Central memory CD8-positive, alpha-beta T cell (primary cell): ENCODE measurements around the gene TREX2.

Source experiments
- ATAC-seq: fragments of 150-1000 bp; cut with Tn5 transposase; replicated peaks from 2 replicates; pipeline ENCODE4 v1.10.0; 2022; ENCODE audit warnings: mild to moderate bottlenecking, moderate FRiP score, moderate number of reproducible peaks; ENCODE audit not compliant: poor library complexity, severe bottlenecking; ENCODE audit errors: extremely low read depth
- DNase-seq, 2 donors: peaks; one replicate each; pipeline ENCODE4 v3.0.0; 2021; ENCODE audit warnings: low spot score in 2 of 2
- H3K27ac Mint-ChIP-seq: one replicate; pipeline ENCODE4 v1.8.0; 2022; ENCODE audit warnings: low read depth, mild to moderate bottlenecking, moderate library complexity, mixed read lengths
- H3K27me3 Mint-ChIP-seq: one replicate; pipeline ENCODE4 v1.8.0; 2022; ENCODE audit warnings: mixed read lengths
- H3K36me3 Mint-ChIP-seq: one replicate; pipeline ENCODE4 v1.8.0; 2022; ENCODE audit warnings: mild to moderate bottlenecking, moderate library complexity, mixed read lengths; ENCODE audit not compliant: insufficient read depth
- H3K4me1 Mint-ChIP-seq: one replicate; pipeline ENCODE4 v1.8.0; 2022; ENCODE audit warnings: mixed read lengths
- H3K4me3 Mint-ChIP-seq: one replicate; pipeline ENCODE4 v1.8.0; 2022; ENCODE audit warnings: mild to moderate bottlenecking, moderate library complexity, mixed read lengths
- H3K9me3 Mint-ChIP-seq: one replicate; pipeline ENCODE4 v1.8.0; 2022; ENCODE audit warnings: mixed read lengths

TREX2 gene

DNA sequence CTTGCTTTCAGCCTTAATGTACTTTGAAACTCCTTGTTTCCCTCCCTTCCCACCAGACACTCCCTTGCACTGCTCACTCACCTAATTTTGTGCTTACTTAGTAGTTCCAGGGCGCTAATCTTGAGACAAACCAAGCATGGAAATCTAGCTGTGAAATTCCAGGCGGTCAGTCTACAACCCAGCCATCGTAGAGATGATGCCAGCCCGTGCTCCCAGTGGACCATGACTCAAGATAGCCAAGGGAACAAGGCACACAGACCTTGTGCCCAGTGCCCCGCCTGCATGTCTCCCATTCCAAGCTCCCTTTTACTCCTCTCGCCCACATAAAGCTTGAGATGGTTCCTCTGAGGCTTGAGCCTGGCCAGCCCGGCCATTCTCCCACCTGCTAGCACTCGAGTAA lies 11.1 kb downstream of the TREX2 start:
- Mint-ChIP-seq H3K36me3 (no peaks in the 10 kb centered on the region), H3K27ac (no peak overlapping the region), H3K27me3 (peaks cover 9% of the 10 kb centered on the region), H3K4me3 (no peak overlapping the region), H3K4me1 (no peaks in the 10 kb centered on the region), H3K9me3 (no peaks in the 10 kb centered on the region)
- ATAC-seq, result no peak
- DNase-seq, result no peak

- Mint-ChIP-seq H3K4me3 (no peak overlapping the region), H3K27me3 (peaks cover 9% of the 10 kb centered on the region), H3K36me3 (peaks cover 2% of the 10 kb centered on the region), H3K4me1 (no peaks in the 10 kb centered on the region), H3K27ac (no peak overlapping the region), H3K9me3 (no peaks in the 10 kb centered on the region)
- ATAC-seq, result no peak
- no peak for DNase-seq
These were observed 12.0 kb downstream of the TREX2 start for GRCh38 chrX:153433781-153434285.

GRCh38 chrX:153433161-153433680 lies 12.6 kb downstream of the TREX2 start:
- DNase-seq (no peak), ATAC-seq (no peak)
- Mint-ChIP-seq H3K36me3 (peaks cover 2% of the 10 kb centered on the region), H3K4me1 (no peaks in the 10 kb centered on the region), H3K4me3 (no peak overlapping the region), H3K27ac (no peak overlapping the region), H3K27me3 (peaks cover 9% of the 10 kb centered on the region), H3K9me3 (no peaks in the 10 kb centered on the region)

DNA sequence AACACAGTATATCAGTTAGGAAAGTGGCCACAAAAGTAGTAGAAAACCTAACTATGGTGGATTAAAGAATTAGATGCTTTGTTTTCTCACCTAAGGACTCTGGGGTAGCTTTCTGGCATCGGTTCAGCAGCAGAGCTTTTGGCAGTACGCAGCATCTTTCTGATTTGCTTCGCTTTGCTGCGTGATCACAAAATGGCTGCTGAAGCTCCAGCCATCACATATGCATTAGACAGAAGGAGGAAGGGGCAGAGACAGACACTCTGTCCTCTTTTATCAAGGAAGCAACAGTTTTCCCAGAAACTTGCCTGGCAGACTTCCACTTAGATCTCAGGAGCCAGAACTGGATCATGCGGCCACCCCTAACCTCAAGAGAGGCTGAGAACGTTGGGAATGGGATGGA lies 15.1 kb downstream of the TREX2 start:
- Mint-ChIP-seq H3K27me3 (peaks cover 9% of the 10 kb centered on the region), H3K27ac (no peak overlapping the region), H3K4me3 (no peak overlapping the region), H3K36me3 (peaks cover 2% of the 10 kb centered on the region), H3K4me1 (no peaks in the 10 kb centered on the region), H3K9me3 (no peaks in the 10 kb centered on the region)
- no peak for DNase-seq
- ATAC-seq, result no peak

GRCh38 chrX:153426204-153426603 lies 19.7 kb downstream of the TREX2 start:
- peaks cover 2% of the 10 kb centered on the region for H3K36me3 Mint-ChIP-seq
- H3K9me3 Mint-ChIP-seq, result no peaks in the 10 kb centered on the region
- no peak for ATAC-seq

GRCh38 chrX:153423652-153424051 lies 22.2 kb downstream of the TREX2 start:
- Mint-ChIP-seq H3K4me3 (no peak overlapping the region), H3K27me3 (no peaks in the 10 kb centered on the region), H3K9me3 (no peaks in the 10 kb centered on the region), H3K4me1 (no peaks in the 10 kb centered on the region), H3K36me3 (no peaks in the 10 kb centered on the region), H3K27ac (no peak overlapping the region)
- DNase-seq, result no peak
- no peak for ATAC-seq

More at GRCh38 chrX:153426204-153426603, 19.7 kb downstream of the TREX2 start:
- Mint-ChIP-seq H3K27me3 (no peaks in the 10 kb centered on the region), H3K4me1 (no peaks in the 10 kb centered on the region), H3K4me3 (no peak overlapping the region), H3K27ac (no peak overlapping the region)
- no peak for DNase-seq

- no peaks in the 10 kb centered on the region for H3K36me3 Mint-ChIP-seq
- no peak overlapping the region for H3K4me3 Mint-ChIP-seq
- ATAC-seq, result no peak
- H3K4me1 Mint-ChIP-seq, result no peaks in the 10 kb centered on the region
- no peak overlapping the region for H3K27ac Mint-ChIP-seq
- DNase-seq, result no peak
- H3K9me3 Mint-ChIP-seq, result no peaks in the 10 kb centered on the region
- H3K27me3 Mint-ChIP-seq, result no peaks in the 10 kb centered on the region
These were observed 24.0 kb downstream of the TREX2 start for GRCh38 chrX:153421856-153422255.

GRCh38 chrX:153420851-153421599 lies 24.8 kb downstream of the TREX2 start:
- H3K4me3 Mint-ChIP-seq, result no peak overlapping the region
- no peaks in the 10 kb centered on the region for H3K9me3 Mint-ChIP-seq
- no peak for DNase-seq
- no peak for ATAC-seq
- no peak overlapping the region for H3K27ac Mint-ChIP-seq
- H3K36me3 Mint-ChIP-seq, result no peaks in the 10 kb centered on the region
- no peaks in the 10 kb centered on the region for H3K27me3 Mint-ChIP-seq
- no peaks in the 10 kb centered on the region for H3K4me1 Mint-ChIP-seq

- Mint-ChIP-seq H3K4me1 (no peaks in the 10 kb centered on the region), H3K27ac (no peak overlapping the region), H3K36me3 (no peaks in the 10 kb centered on the region), H3K4me3 (no peak overlapping the region), H3K27me3 (no peaks in the 10 kb centered on the region), H3K9me3 (no peaks in the 10 kb centered on the region)
- ATAC-seq (no peak), DNase-seq (no peak)
These were observed 28.2 kb downstream of the TREX2 start for GRCh38 chrX:153417637-153418036.

DNA sequence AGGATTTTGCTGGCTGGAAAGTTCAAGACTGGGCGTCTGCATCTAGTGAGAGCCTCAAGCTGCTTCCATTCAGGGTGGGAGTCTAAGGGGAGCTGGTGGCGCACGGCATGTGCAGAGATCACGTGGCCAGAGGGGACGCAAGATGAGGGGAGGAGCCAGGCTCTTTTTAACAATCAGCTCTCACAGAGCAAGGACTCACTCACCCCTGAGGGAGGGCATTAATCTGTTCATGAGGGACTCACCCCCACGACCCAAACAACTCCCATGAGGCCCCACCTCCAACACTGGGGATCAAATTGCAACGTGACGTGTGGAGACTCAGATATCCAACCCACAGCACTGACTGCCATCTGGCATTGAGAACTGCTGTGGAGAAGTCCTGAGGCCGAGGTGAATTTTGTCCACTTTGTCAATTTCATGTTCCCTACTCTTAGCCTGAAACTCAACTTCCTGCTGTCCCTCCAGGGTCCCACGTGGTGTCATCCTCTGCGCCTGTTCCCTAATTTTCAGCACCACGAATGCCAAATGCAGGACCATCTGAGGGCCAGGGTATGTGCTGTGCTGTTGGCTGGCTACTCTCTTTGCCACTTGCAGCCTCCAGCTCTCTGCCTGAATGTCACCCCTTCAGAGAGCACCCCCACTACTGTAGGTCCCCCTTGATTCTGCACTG lies 28.9 kb downstream of the TREX2 start:
- peaks cover 6% of the 10 kb centered on the region for H3K4me1 Mint-ChIP-seq

GRCh38 chrX:153414856-153415510 lies 30.9 kb downstream of the TREX2 start:
- ATAC-seq (no peak), DNase-seq (no peak)
- Mint-ChIP-seq H3K27me3 (peaks cover 7% of the 10 kb centered on the region), H3K27ac (no peak overlapping the region), H3K4me1 (peaks cover 8% of the 10 kb centered on the region), H3K9me3 (no peaks in the 10 kb centered on the region), H3K36me3 (peaks cover 1% of the 10 kb centered on the region), H3K4me3 (no peak overlapping the region)

More for the DNA sequence above, 28.9 kb downstream of the TREX2 start:
- ATAC-seq (no peak), DNase-seq (no peak)
- H3K27me3 Mint-ChIP-seq, result peaks cover 6% of the 10 kb centered on the region
- no peak overlapping the region for H3K27ac Mint-ChIP-seq
- H3K4me3 Mint-ChIP-seq, result no peak overlapping the region
- H3K36me3 Mint-ChIP-seq, result peaks cover 1% of the 10 kb centered on the region
- H3K9me3 Mint-ChIP-seq, result no peaks in the 10 kb centered on the region

- Mint-ChIP-seq H3K9me3 (no peaks in the 10 kb centered on the region), H3K27me3 (peaks cover 7% of the 10 kb centered on the region), H3K4me1 (peaks cover 8% of the 10 kb centered on the region), H3K27ac (no peak overlapping the region), H3K36me3 (peaks cover 1% of the 10 kb centered on the region), H3K4me3 (no peak overlapping the region)
- no peak for DNase-seq
- no peak for ATAC-seq
These were observed 32.1 kb downstream of the TREX2 start for GRCh38 chrX:153413731-153414130.
